Left colon (tissue), 2 donors: ENCODE measurements around the gene DAND5. TPM values are rescaled to one million over a fixed set of nuclear protein-coding genes. Genes with fewer than 3 reads are reported as not detected.
A peak's percentile ranks its signal among the peaks of the same experiment; 100 is the strongest.

Experiments used
- ATAC-seq: fragments of 200-7000 bp; cut with Tn5 transposase; one replicate; pipeline ENCODE4 v1.9.1; 2020; ENCODE audit warnings: mild to moderate bottlenecking, moderate library complexity
- DNase-seq, 2 donors: peaks; one replicate each; pipeline ENCODE4 v3.0.0-alpha.2; 2020
- intact Hi-C, 2 donors: fragments of 100-400 bp; cut with DNase I in 1 of 2; cut with micrococcal nuclease in 1 of 2; formaldehyde crosslinking; loops; one replicate each; pipeline versions ENCODE4 v1.11.2 to v1.14.0; 2022; cut with DNase I, micrococcal nuclease
- total RNA-seq, 2 donors: library from RNA; stranded (reverse); fragmentation: NEBNext Ultra II Directional; extraction: Animal tissue kit (Norgen Biotek cat#: 25700); gene quantifications; one replicate each; pipeline ENCODE4 v1.2.1, GENCODE V29; 2021
- donor health status: DM: no; HTN: no; CAD: no.
- donor health status: DM: yes; HTN: yes; CAD: no.

The DAND5 gene
- total RNA-seq, 2 donors from 2014 or later, result 0.18 to 0.50 TPM

GRCh38 chr19:13001502-13002165, 32.3 kb downstream of the DAND5 start:
- intact Hi-C loops, result no loop called here
- DNase-seq, result no peak
- ATAC-seq, result no peak

GRCh38 chr19:13002166-13002898, 33.0 kb downstream of the DAND5 start:
- ATAC-seq (no peak), DNase-seq (peak in 1 of 2 donors; percentile 78)
- intact Hi-C loops, result no loop called here

GRCh38 chr19:13003081-13003480, 33.7 kb downstream of the DAND5 start:
- ATAC-seq (no peak), DNase-seq (no peak)
- intact Hi-C loops, result no loop called here

- DNase-seq (peak in 1 of 2 donors; percentile 67), ATAC-seq (peak; percentile 92)
- intact Hi-C loops, result no loop called here
Observed at GRCh38 chr19:13004273-13004672, 34.9 kb downstream of the DAND5 start.

- DNase-seq, result no peak
- ATAC-seq, result no peak
- intact Hi-C loops, result no loop called here
Observed at GRCh38 chr19:13005253-13005652, 35.9 kb downstream of the DAND5 start.

- intact Hi-C loops, result no loop called here
- ATAC-seq (no peak), DNase-seq (no peak)
Observed at GRCh38 chr19:13005861-13006370, 36.5 kb downstream of the DAND5 start.

- peak in 1 of 2 donors; percentile 65 for DNase-seq
- intact Hi-C loops, result no loop called here
- ATAC-seq, result no peak
Observed at GRCh38 chr19:13006431-13007281, 37.3 kb downstream of the DAND5 start.

GRCh38 chr19:13007292-13008045, 38.1 kb downstream of the DAND5 start:
- peak; percentile 17 for ATAC-seq
- intact Hi-C loops, result no loop called here
- DNase-seq, result peak; percentile 53 to 68

GRCh38 chr19:13008926-13009787, 39.8 kb downstream of the DAND5 start:
- intact Hi-C loops, result no loop called here
- DNase-seq (no peak), ATAC-seq (no peak)

GRCh38 chr19:13010038-13010991, 40.9 kb downstream of the DAND5 start:
- no peak for ATAC-seq

GRCh38 chr19:13010992-13011652, 41.7 kb downstream of the DAND5 start:
- DNase-seq (no peak), ATAC-seq (no peak)
- intact Hi-C loops, result no loop called here

More at GRCh38 chr19:13010038-13010991, 40.9 kb downstream of the DAND5 start:
- DNase-seq, result no peak
- intact Hi-C loops, result no loop called here

GRCh38 chr19:13011653-13012389, 42.4 kb downstream of the DAND5 start:
- intact Hi-C loops, result no loop called here
- ATAC-seq (no peak), DNase-seq (no peak)

GRCh38 chr19:13012390-13012689, 43.0 kb downstream of the DAND5 start:
- ATAC-seq, result no peak
- DNase-seq, result no peak
- intact Hi-C loops, result no loop called here

- ATAC-seq (peak; percentile 86), DNase-seq (peak; percentile 66 to 78)
- intact Hi-C loops, result no loop called here
Observed at GRCh38 chr19:13012690-13013608, 43.6 kb downstream of the DAND5 start.

GRCh38 chr19:13013649-13014048, 44.3 kb downstream of the DAND5 start:
- DNase-seq (no peak), ATAC-seq (no peak)
- intact Hi-C loops, result no loop called here
